SK-N-SH treated with all-trans-retinoic acid at 6 μM for 48 hours (cell line): ENCODE measurements around the gene MFNG.

ENCODE experiments used
- CSDC2 ChIP-seq: fragments of 250-450 bp; sonication (Bioruptor Pico); IDR thresholded peaks from 2 replicates; pipeline ENCODE4 v1.5.0; 2020; ENCODE audit warnings: mild to moderate bottlenecking, moderate library complexity
- ESRRG ChIP-seq: fragments of 250-450 bp; sonication (Bioruptor Pico); IDR thresholded peaks from 2 replicates; pipeline ENCODE4 v1.6.1; 2021; ENCODE audit warnings: mild to moderate bottlenecking
- GLIS3 ChIP-seq: fragments of 250-450 bp; sonication (Bioruptor Pico); IDR thresholded peaks from 2 replicates; pipeline ENCODE4 v1.5.0; 2020; ENCODE audit warnings: mild to moderate bottlenecking, moderate library complexity
- ISL1 ChIP-seq: fragments of 250-450 bp; sonication (Bioruptor Pico); IDR thresholded peaks from 2 replicates; pipeline ENCODE4 v2.1.2; 2022; ENCODE audit warnings: mild to moderate bottlenecking, moderate library complexity
- SNAI2 ChIP-seq: fragments of 250-450 bp; sonication (Bioruptor Pico); IDR thresholded peaks from 2 replicates; pipeline ENCODE4 v1.5.0; 2020; ENCODE audit warnings: mild to moderate bottlenecking, moderate library complexity
- TCF4 ChIP-seq: fragments of 250-450 bp; sonication (Bioruptor Pico); IDR thresholded peaks from 2 replicates; pipeline ENCODE4 v1.8.0; 2021; ENCODE audit warnings: mild to moderate bottlenecking, moderate library complexity, borderline replicate concordance
- TOX ChIP-seq: fragments of 250-450 bp; sonication (Bioruptor Pico); IDR thresholded peaks from 2 replicates; pipeline ENCODE4 v1.8.0; 2021; ENCODE audit warnings: mild to moderate bottlenecking, moderate library complexity, borderline replicate concordance
- ZFP3 ChIP-seq: fragments of 250-450 bp; sonication (Bioruptor Pico); IDR thresholded peaks from 2 replicates; pipeline ENCODE4 v1.5.0; 2020; ENCODE audit warnings: mild to moderate bottlenecking, moderate library complexity
- ZFP30 ChIP-seq: fragments of 450-650 bp; formaldehyde crosslinking; IDR thresholded peaks from 2 replicates; pipeline ENCODE4 v1.5.0; 2022; ENCODE audit warnings: mild to moderate bottlenecking, moderate library complexity
- ZNF565 ChIP-seq: fragments of 450-650 bp; formaldehyde crosslinking; conservative IDR thresholded peaks from 2 replicates; pipeline ENCODE4 v1.5.0; 2020; ENCODE audit warnings: low read depth, mild to moderate bottlenecking, moderate library complexity
- ZNF8 ChIP-seq: fragments of 450-650 bp; formaldehyde crosslinking; IDR thresholded peaks from 2 replicates; pipeline ENCODE4 v1.5.0; 2020; ENCODE audit warnings: mild to moderate bottlenecking, moderate library complexity
- TF ChIP-seq, protein P1 (sequence below): fragments of 250-450 bp; sonication (Bioruptor Pico); IDR thresholded peaks from 2 replicates; pipeline ENCODE4 v1.8.0; 2020; ENCODE audit warnings: mild to moderate bottlenecking, moderate library complexity, borderline replicate concordance
- TF ChIP-seq, protein P2 (sequence below): fragments of 250-450 bp; sonication (Bioruptor Pico); IDR thresholded peaks from 2 replicates; pipeline ENCODE4 v1.5.1; 2020; ENCODE audit warnings: low read depth, mild to moderate bottlenecking, moderate library complexity
- TF ChIP-seq, protein P3 (sequence below): fragments of 250-450 bp; sonication (Bioruptor Pico); IDR thresholded peaks from 2 replicates; pipeline ENCODE4 v1.8.0; 2021; ENCODE audit warnings: low read depth, mild to moderate bottlenecking, moderate library complexity, borderline replicate concordance

DNA sequence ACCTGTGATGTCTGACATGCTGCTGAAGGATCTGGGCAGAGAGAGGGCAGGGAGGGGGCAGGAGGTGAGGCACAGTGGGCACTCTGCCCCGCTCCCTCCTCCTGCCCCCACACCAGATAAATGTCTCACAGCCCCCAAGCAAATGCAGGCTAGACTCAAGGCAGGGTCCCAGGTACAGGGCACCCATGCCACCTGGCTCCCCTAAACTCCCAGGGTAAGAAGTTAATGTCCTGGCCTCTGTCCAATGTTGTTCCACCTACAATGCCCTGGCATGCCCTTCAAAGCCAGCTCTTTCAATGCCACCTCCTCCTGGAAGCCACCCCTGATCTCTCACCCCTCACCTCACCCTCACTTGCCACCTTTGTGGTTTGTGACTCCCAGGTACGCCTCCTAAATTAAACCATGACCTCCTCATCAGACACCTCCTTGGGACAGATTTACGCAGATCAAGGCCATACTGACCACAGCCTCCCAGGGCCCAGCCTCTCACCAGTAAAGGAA, 17.0 kb upstream of the MFNG start:
- no peak for TF ChIP-seq ZFP30 (CRISPR knock-in tag)
- TF ChIP-seq ZNF8 (CRISPR knock-in tag): no peak
- TF ChIP-seq, protein P1, sequence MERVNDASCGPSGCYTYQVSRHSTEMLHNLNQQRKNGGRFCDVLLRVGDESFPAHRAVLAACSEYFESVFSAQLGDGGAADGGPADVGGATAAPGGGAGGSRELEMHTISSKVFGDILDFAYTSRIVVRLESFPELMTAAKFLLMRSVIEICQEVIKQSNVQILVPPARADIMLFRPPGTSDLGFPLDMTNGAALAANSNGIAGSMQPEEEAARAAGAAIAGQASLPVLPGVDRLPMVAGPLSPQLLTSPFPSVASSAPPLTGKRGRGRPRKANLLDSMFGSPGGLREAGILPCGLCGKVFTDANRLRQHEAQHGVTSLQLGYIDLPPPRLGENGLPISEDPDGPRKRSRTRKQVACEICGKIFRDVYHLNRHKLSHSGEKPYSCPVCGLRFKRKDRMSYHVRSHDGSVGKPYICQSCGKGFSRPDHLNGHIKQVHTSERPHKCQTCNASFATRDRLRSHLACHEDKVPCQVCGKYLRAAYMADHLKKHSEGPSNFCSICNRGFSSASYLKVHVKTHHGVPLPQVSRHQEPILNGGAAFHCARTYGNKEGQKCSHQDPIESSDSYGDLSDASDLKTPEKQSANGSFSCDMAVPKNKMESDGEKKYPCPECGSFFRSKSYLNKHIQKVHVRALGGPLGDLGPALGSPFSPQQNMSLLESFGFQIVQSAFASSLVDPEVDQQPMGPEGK: no peak
- TF ChIP-seq ZFP3: no peak
- TF ChIP-seq CSDC2 (CRISPR knock-in tag): no peak
- TF ChIP-seq GLIS3: no peak
- TF ChIP-seq, protein P2, sequence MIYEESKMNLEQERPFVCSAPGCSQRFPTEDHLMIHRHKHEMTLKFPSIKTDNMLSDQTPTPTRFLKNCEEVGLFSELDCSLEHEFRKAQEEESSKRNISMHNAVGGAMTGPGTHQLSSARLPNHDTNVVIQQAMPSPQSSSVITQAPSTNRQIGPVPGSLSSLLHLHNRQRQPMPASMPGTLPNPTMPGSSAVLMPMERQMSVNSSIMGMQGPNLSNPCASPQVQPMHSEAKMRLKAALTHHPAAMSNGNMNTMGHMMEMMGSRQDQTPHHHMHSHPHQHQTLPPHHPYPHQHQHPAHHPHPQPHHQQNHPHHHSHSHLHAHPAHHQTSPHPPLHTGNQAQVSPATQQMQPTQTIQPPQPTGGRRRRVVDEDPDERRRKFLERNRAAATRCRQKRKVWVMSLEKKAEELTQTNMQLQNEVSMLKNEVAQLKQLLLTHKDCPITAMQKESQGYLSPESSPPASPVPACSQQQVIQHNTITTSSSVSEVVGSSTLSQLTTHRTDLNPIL (CRISPR knock-in tag): no peak
- TF ChIP-seq TOX (CRISPR knock-in tag): no peak
- no peak for TF ChIP-seq SNAI2
- TF ChIP-seq ISL1 (CRISPR knock-in tag): no peak
- TF ChIP-seq TCF4: no peak
- TF ChIP-seq ESRRG: no peak
- TF ChIP-seq, protein P3, sequence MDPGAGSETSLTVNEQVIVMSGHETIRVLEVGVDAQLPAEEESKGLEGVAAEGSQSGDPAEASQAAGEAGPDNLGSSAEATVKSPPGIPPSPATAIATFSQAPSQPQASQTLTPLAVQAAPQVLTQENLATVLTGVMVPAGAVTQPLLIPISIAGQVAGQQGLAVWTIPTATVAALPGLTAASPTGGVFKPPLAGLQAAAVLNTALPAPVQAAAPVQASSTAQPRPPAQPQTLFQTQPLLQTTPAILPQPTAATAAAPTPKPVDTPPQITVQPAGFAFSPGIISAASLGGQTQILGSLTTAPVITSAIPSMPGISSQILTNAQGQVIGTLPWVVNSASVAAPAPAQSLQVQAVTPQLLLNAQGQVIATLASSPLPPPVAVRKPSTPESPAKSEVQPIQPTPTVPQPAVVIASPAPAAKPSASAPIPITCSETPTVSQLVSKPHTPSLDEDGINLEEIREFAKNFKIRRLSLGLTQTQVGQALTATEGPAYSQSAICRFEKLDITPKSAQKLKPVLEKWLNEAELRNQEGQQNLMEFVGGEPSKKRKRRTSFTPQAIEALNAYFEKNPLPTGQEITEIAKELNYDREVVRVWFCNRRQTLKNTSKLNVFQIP (CRISPR knock-in tag): no peak
- no peak for TF ChIP-seq ZNF565
